MG63 (cell line): ENCODE measurements around the gene P2RY6. TPM values are rescaled to one million over a fixed set of nuclear protein-coding genes. Genes with fewer than 3 reads are reported as not detected.
A peak's percentile ranks its signal among the peaks of the same experiment; 100 is the strongest.

ENCODE experiments used
- DNase-seq: peaks from one replicate; pipeline ENCODE4 v3.0.0-alpha.2; 2020
- H3K27me3 ChIP-seq: fragments of 250-450 bp; sonication (Bioruptor Pico); 2 replicates; pipeline ENCODE4 v1.5.1; 2020; ENCODE audit warnings: mild to moderate bottlenecking, moderate library complexity
- H3K36me3 ChIP-seq: fragments of 250-450 bp; sonication (Bioruptor Pico); 2 replicates; pipeline ENCODE4 v1.5.1; 2020; ENCODE audit warnings: mild to moderate bottlenecking, moderate library complexity
- H3K4me3 ChIP-seq: fragments of 250-450 bp; sonication (Bioruptor Pico); 2 replicates; pipeline ENCODE4 v1.5.1; 2020; ENCODE audit warnings: mild to moderate bottlenecking, moderate library complexity
- H3K9me3 ChIP-seq: fragments of 250-450 bp; sonication (Bioruptor Pico); 2 replicates; pipeline ENCODE4 v1.5.1; 2020; ENCODE audit warnings: mild to moderate bottlenecking, moderate library complexity
- total RNA-seq: library from RNA; depleted of rRNA; stranded (reverse); fragments of >200 nt; shearing (Covaris generic); gene quantifications from 2 replicates; pipeline ENCODE4 v1.2.3, GENCODE V29; 2014; ENCODE audit warnings: low replicate concordance

Gene P2RY6
- total RNA-seq, 1 experiment from 2014 or later, result 23.4 TPM

- Histone ChIP-seq H3K36me3 (peaks cover 11% of the 10 kb centered on the region), H3K9me3 (no peaks in the 10 kb centered on the region), H3K4me3 (no peak overlapping the region), H3K27me3 (no peaks in the 10 kb centered on the region)
- DNase-seq, result no peak
Measured at GRCh38 chr11:73326929-73327811, 55.0 kb downstream of the P2RY6 start.

- DNase-seq, result no peak
- no peaks in the 10 kb centered on the region for H3K9me3 ChIP-seq
- no peaks in the 10 kb centered on the region for H3K27me3 ChIP-seq
- H3K4me3 ChIP-seq, result no peak overlapping the region
- peaks cover 11% of the 10 kb centered on the region for H3K36me3 ChIP-seq
Measured at GRCh38 chr11:73327812-73328364, 55.8 kb downstream of the P2RY6 start.

GRCh38 chr11:73330569-73331093, 58.5 kb downstream of the P2RY6 start:
- Histone ChIP-seq H3K4me3 (no peak overlapping the region), H3K36me3 (peaks cover 9% of the 10 kb centered on the region), H3K27me3 (no peaks in the 10 kb centered on the region), H3K9me3 (no peaks in the 10 kb centered on the region)
- DNase-seq, result peak; percentile 32

GRCh38 chr11:73331138-73331916, 59.2 kb downstream of the P2RY6 start:
- Histone ChIP-seq H3K4me3 (no peak overlapping the region), H3K27me3 (no peaks in the 10 kb centered on the region), H3K36me3 (peaks cover 11% of the 10 kb centered on the region), H3K9me3 (no peaks in the 10 kb centered on the region)
- no peak for DNase-seq

GRCh38 chr11:73333173-73333572, 61.0 kb downstream of the P2RY6 start:
- H3K27me3 ChIP-seq, result no peaks in the 10 kb centered on the region
- H3K4me3 ChIP-seq, result no peak overlapping the region
- peaks cover 11% of the 10 kb centered on the region for H3K36me3 ChIP-seq
- no peak for DNase-seq
- no peaks in the 10 kb centered on the region for H3K9me3 ChIP-seq

- Histone ChIP-seq H3K36me3 (peaks cover 11% of the 10 kb centered on the region), H3K27me3 (no peaks in the 10 kb centered on the region), H3K9me3 (no peaks in the 10 kb centered on the region), H3K4me3 (no peak overlapping the region)
- no peak for DNase-seq
Measured at GRCh38 chr11:73333640-73334383, 61.7 kb downstream of the P2RY6 start.

GRCh38 chr11:73334384-73335203, 62.5 kb downstream of the P2RY6 start:
- no peak overlapping the region for H3K4me3 ChIP-seq
- H3K9me3 ChIP-seq, result no peaks in the 10 kb centered on the region
- peak; percentile 96 for DNase-seq
- H3K36me3 ChIP-seq, result peaks cover 11% of the 10 kb centered on the region
- H3K27me3 ChIP-seq, result no peaks in the 10 kb centered on the region

- Histone ChIP-seq H3K36me3 (peaks cover 11% of the 10 kb centered on the region), H3K27me3 (no peaks in the 10 kb centered on the region), H3K9me3 (no peaks in the 10 kb centered on the region), H3K4me3 (no peak overlapping the region)
- peak; percentile 69 for DNase-seq
Measured at GRCh38 chr11:73335204-73335923, 63.2 kb downstream of the P2RY6 start.

GRCh38 chr11:73337846-73338245, 65.7 kb downstream of the P2RY6 start:
- Histone ChIP-seq H3K9me3 (no peaks in the 10 kb centered on the region), H3K27me3 (no peaks in the 10 kb centered on the region), H3K36me3 (peaks cover 11% of the 10 kb centered on the region), H3K4me3 (no peak overlapping the region)
- DNase-seq, result no peak

- Histone ChIP-seq H3K4me3 (no peak overlapping the region), H3K36me3 (peaks cover 11% of the 10 kb centered on the region), H3K9me3 (no peaks in the 10 kb centered on the region), H3K27me3 (no peaks in the 10 kb centered on the region)
- DNase-seq, result no peak
Measured at GRCh38 chr11:73338279-73338678, 66.1 kb downstream of the P2RY6 start.

- H3K27me3 ChIP-seq, result no peaks in the 10 kb centered on the region
- no peak for DNase-seq
- no peak overlapping the region for H3K4me3 ChIP-seq
- H3K9me3 ChIP-seq, result no peaks in the 10 kb centered on the region
- peaks cover 11% of the 10 kb centered on the region for H3K36me3 ChIP-seq
Measured at GRCh38 chr11:73340164-73340563, 68.0 kb downstream of the P2RY6 start.

- H3K4me3 ChIP-seq, result no peak overlapping the region
- DNase-seq, result no peak
- H3K36me3 ChIP-seq, result no peaks in the 10 kb centered on the region; the same call in 1 of the 2 replicates
- no peaks in the 10 kb centered on the region for H3K9me3 ChIP-seq
- H3K27me3 ChIP-seq, result no peaks in the 10 kb centered on the region
Measured at GRCh38 chr11:73342633-73343032, 70.5 kb downstream of the P2RY6 start.

- Histone ChIP-seq H3K9me3 (no peaks in the 10 kb centered on the region), H3K4me3 (no peak overlapping the region), H3K27me3 (no peaks in the 10 kb centered on the region), H3K36me3 (no peaks in the 10 kb centered on the region; the same call in 1 of the 2 replicates)
- no peak for DNase-seq
Measured at GRCh38 chr11:73343076-73343873, 71.1 kb downstream of the P2RY6 start.

GRCh38 chr11:73344191-73344607, 72.1 kb downstream of the P2RY6 start:
- DNase-seq, result no peak
- Histone ChIP-seq H3K27me3 (no peaks in the 10 kb centered on the region), H3K4me3 (no peak overlapping the region), H3K9me3 (no peaks in the 10 kb centered on the region), H3K36me3 (peaks cover 2% of the 10 kb centered on the region; the same call in 1 of the 2 replicates)
